A549 (cell line): ENCODE results near the gene MYADM.

Experiments
- ESRRA ChIP-seq: fragments of 150-350 bp; IDR thresholded peaks from 2 replicates; pipeline ENCODE4 v1.6.1; 2014; ENCODE audit warnings: mild to moderate bottlenecking, low read length, borderline replicate concordance
- JUN ChIP-seq, 2 experiments: fragments of >200 bp; sonication (Bioruptor Twin); formaldehyde crosslinking; IDR thresholded peaks; 2 replicates in 1 of 2; 3 replicates in 1 of 2; pipeline ENCODE4 v1.6.1; 2016 to 2017

- no peak for TF ChIP-seq ESRRA
- no peak for TF ChIP-seq JUN (IDR thresholded peaks at IDR 0.05)
These were observed 25.3 kb downstream of the MYADM start for GRCh38 chr19:53892981-53893325.
